ENCODE data around the gene IPO5.
"Not testable (repeated sequence)": the region's sequence is repeated elsewhere in the genome, so short reads cannot be mapped to it uniquely, and the experiment has no call there.

Gene IPO5

DNA sequence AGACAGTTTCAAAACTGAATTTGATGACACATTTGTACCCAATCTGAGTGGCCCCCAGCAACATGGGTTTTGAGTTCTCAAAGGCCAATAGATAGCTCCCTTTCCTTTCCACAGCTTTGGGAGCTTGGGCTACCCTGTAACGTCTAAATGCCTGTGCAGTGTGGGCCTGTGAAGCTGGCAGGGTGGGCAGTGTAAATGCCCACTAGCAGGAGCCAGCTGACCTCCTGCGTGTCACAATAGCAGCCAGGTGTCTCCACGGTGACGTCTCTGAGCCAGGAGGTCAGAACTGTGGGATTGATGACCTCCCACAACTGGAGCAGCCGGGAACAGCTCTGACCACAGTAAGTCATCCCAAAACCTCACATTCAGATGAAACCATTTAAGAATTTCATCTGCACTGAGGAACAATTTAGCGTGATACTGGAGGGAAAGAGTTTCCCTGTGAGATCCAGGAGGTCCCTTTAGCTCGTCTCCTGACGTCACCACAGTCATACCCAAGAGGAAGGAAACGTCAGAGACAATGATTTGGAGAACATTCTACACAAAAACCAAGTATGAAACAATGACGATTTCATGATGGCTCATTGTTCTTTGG lies at the start of gene IPO5:
TSS of gene IPO5 (plus strand) at position 300 of the 595 bp plus-strand sequence. CDS start 23,022 bp downstream, outside the sequence.
- DNase-seq = no peak

GRCh38 chr13:97904059-97904458 lies 49.4 kb upstream of the IPO5 start:
- DNase-seq = no peak

DNA sequence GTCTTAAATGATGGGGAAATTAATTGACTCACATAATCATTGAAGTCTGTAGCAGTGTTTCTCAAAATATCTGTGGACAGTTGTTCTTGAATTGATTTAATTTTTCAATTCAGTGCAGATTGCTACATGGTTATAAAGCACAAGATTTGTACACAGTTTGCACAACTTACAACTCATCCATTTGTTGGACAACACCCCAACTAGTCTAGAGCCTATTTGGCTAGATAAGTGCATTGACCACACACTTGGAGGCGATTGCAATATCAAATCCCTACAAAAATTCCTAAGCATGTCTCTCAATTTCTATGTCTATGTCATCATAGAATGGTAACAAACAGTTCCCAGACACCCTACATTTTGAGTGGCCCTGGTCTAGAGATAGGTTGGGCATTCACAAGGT lies 48.0 kb upstream of the IPO5 start:
- DNase-seq = no peak

DNA sequence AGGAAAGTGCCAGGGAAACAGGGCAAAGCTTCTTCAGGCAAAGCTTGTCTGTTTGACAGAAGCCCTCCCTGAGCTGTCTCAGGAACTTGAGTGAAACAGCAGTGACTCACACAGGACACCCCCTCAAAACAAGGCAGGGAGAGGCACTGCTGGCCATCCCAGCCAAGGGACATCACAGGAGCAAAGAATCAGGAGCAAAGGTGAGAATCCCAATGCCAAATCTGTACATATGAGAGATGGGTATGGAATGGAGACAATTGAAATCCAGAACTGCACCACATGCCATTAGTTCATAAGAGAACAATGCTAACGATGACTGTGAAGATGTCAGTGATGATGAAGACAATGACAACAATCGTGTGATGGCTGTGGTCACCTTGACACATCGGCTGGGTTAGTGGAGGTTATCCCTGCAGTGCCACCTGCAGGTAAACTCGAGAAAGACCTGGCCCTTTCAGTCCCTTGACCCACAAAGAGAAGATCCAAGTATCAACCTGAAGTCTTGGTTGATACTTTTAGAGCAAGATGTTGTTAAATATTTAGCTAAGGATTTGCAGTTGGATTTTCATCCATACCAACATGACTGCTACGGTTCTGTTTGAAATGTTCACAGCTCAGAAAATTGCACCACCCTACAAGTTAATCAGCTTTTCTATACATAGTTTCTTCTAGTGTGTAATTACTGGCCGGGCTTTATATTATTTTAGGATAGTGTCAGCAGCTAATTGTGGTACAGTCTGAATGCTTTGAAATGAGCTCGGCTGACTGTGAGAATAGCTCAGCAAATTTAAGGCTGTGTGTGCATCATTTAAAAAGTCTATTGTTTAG lies 42.0 kb upstream of the IPO5 start:
- peak in 1 of 3 donors; percentile 2 for DNase-seq

- DNase-seq = no peak
Measured at GRCh38 chr13:97912139-97912535, 41.3 kb upstream of the IPO5 start.

GRCh38 chr13:97913206-97913605 lies 40.3 kb upstream of the IPO5 start:
- no peak for DNase-seq

- DNase-seq = no peak
Measured at GRCh38 chr13:97914540-97914939, 38.9 kb upstream of the IPO5 start.

GRCh38 chr13:97921176-97921816 lies 32.2 kb upstream of the IPO5 start:
- no peak for DNase-seq

- no peak for DNase-seq
Measured at GRCh38 chr13:97928301-97928700, 25.2 kb upstream of the IPO5 start.

- DNase-seq = no peak
Measured at GRCh38 chr13:97932036-97932435, 21.4 kb upstream of the IPO5 start.

- DNase-seq = no peak
Measured at GRCh38 chr13:97932647-97933046, 20.8 kb upstream of the IPO5 start.

DNA sequence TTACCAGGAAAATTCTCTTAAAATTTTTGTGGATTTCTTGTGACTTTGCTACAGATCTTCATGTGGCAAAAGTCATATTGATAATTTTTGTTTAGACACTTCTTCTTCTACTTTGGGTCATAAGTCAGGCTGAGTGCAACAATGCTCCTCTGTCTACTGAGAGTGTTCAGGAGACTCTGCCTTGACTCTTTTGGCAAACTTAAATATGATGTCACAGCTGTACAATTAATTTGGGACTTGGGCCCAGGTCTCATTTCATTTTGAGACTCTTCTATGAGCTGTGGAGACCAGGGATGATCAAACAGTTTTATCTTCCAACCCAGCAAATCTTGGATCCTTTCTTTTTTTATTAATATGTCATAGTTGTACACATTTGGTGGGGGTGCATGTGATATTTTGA lies 19.7 kb upstream of the IPO5 start:
- no peak for DNase-seq

DNA sequence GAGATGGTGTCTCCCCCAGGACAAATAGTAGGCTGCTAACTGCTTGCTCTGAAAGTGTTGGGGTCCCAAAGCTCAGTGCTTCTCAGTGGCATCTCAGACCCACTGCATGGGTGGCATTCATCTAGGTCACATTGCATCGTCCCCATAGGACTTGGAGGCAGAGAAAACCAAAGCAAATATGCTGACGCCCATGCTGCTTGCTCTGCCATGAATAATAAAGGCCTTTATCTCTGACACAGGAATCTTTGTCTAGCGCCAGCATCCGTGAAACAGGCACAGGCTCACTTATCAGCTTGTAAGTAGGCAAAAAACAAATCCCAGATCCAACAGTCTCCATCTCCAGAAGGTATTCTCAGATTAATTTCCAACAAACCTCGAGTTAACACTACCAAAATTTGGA lies 18.9 kb upstream of the IPO5 start:
- DNase-seq = no peak

DNA sequence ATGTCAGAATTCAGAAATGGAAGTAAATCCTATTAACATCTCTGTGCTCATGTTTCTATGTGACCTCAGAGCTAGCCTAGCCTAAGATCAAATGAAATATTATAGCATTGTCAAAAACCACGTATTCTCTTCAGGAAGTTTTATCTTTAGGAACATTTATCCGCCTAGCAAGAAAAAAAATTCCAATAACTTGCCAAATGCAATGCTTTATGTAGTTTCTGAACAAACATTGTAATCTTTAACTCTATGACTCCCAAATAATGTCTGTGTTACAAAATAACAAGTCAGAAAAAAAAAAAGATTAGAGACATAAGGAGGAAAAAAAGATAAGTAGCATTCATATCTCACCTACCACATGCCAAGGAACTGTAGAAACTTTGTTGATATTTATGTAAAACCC lies 18.4 kb upstream of the IPO5 start:
- no peak for DNase-seq

DNA sequence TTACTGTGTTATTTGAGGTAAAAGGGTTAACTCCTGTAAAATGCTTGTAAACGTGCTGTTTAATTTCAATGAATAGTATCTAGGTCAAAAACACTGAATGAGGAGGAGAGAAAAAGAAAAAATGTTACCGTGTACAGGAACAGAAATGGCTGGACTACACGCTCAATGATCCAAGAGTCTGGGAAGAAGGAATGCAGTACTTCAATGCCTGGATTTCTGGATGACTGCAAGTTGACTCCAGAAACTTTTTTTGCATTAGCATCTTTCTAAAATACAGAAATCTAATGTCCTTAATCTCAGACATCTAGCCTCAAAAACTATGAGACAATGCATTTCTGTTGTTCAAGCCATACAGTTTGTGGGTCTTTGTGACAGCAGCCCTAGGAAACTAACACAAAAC lies 17.4 kb upstream of the IPO5 start:
- DNase-seq = no peak

DNA sequence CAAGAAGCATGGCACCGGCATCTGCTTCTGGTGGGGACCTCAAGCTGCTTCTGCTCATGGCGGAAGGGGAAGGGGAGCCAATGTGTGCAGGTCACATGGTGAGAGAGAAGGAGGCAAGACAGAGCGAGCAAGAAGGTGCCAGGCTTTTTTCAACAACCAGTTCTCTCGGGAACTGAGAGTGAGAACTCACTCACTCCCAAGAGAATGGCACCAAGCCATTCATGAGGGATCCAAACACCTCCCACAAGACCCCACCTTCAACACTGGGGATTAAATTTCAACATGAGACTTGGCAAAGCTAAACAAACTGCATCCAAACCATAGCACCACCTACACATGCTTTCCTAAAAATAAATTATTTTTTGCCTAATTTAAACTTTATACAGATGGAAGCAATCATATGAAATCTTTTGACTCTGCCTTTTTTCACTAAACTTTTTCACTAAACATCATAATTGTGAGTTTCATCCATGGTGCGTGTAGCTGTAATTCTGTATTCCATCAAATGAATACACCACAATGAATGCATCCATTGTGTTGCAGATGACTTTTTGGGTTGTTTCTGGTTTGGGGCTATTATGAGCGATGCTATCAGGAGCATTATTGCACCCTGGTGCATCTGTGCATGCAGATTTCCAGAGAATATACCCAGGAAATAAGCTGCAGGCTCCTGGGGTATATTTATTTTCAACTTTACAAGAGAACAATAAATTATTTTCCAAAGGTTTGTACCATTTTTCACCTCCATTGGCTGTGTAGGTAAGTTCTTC lies 14.6 kb upstream of the IPO5 start:
- DNase-seq = no peak

DNA sequence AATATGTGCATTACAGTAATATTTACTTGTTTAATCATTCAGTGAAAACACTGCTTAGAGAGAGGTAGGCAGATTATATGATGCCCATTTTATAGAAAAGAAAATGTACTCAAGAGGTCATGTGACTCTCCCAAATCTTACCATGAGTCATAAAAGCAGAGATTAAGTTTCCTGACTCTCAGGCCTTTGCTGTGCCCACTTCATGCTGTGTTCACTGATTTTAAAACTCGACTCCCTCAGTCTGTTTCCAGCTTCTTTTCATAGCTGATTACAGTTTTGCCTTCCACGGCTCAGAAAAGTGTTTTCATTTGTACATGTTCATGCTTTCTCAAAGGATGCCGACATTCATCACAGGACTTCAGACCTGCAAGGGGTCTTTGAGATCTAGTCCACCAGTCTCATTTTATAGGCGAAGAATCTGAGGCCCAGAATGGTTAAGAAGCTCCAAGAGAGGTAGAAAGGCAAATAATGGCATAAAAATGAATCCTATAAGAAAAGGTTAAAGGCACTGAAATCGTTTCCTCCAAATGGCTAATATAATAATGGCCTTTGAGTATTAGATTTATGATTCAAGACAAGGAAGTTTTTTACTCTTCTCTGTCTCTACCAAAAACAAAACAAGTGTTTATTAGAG lies 9.0 kb upstream of the IPO5 start:
- no peak for DNase-seq

GRCh38 chr13:97945342-97945741 lies 8.1 kb upstream of the IPO5 start:
- no peak for DNase-seq

GRCh38 chr13:97945792-97946419 lies 7.6 kb upstream of the IPO5 start:
- DNase-seq = peak in 1 of 3 donors; percentile 3

GRCh38 chr13:97946951-97947588 lies 6.4 kb upstream of the IPO5 start:
- DNase-seq = no peak

DNA sequence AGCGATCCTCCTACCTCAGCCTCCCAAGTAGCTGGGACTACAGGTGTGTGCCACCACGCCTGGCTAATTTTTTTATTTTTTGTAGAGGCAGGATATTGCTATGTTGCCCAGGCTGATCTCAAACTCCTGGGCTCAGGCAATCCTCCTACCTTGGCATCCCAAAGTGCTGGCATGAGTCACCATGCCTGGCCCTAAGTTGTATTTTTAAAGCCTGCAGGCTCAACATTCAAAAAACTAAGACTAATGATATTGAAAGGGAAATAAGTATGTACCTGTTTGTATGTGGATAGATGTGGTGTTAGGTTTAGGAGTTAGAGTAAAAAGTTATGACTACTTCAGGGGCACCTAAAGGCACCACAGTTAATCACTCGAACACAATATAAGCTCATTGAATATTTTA lies 5.4 kb upstream of the IPO5 start:
- DNase-seq = no peak

GRCh38 chr13:97949316-97949715 lies 4.2 kb upstream of the IPO5 start:
- not testable (repeated sequence) for DNase-seq
